Muscle of leg (tissue), 16 donors: ENCODE data around the gene RTN4. TPM values are rescaled to one million over a fixed set of nuclear protein-coding genes. Genes with fewer than 3 reads are reported as not detected.

Experiments used
- DNase-seq: peaks from one replicate; pipeline ENCODE4 v3.0.0; 2013
- H3K27ac ChIP-seq: one replicate; pipeline ENCODE4 v1.5.1; 2013; ENCODE audit warnings: mild to moderate bottlenecking, low read length, control low read depth
- H3K27me3 ChIP-seq: one replicate; pipeline ENCODE4 v1.6.1; 2013; ENCODE audit warnings: low read length; ENCODE audit not compliant: control insufficient read depth, insufficient read depth
- H3K36me3 ChIP-seq: one replicate; pipeline ENCODE4 v1.6.1; 2013; ENCODE audit warnings: low read length; ENCODE audit not compliant: control insufficient read depth, insufficient read depth
- H3K4me1 ChIP-seq: one replicate; pipeline ENCODE4 v1.6.1; 2013; ENCODE audit warnings: low read length; ENCODE audit not compliant: control insufficient read depth, insufficient read depth
- H3K4me3 ChIP-seq: one replicate; pipeline ENCODE4 v1.5.1; 2013; ENCODE audit warnings: low read length, control low read depth
- H3K9me3 ChIP-seq: replicated peaks from 2 replicates; pipeline ENCODE4 v1.6.1; 2013; ENCODE audit warnings: low read depth, low read length; ENCODE audit not compliant: control insufficient read depth
- WGBS: methylation state at CpG from one replicate; pipeline ENCODE4 v1.1.5; 2013; ENCODE audit warnings: missing lambda C conversion rate; ENCODE audit not compliant: insufficient coverage; 5-methylcytosine and 5-hydroxymethylcytosine counted together
- long read RNA-seq, 11 donors: transcript quantifications; one replicate each; lab custom pipeline, GENCODE V29; 2026
- polyA plus RNA-seq, 8 donors: library from polyadenylated mRNA; unstranded; fragments of 120-200 nt; gene quantifications; one replicate each; pipeline versions ENCODE4 v1.2.1 to v1.2.3, GENCODE V29; 2013; ENCODE audit warnings: inconsistent platforms in 1 of 8, low replicate concordance in 1 of 8; ENCODE audit not compliant: insufficient read length in 8 of 8, insufficient read depth in 1 of 8
- total RNA-seq: library from RNA; stranded (reverse); fragments of 120-200 nt; gene quantifications from one replicate; pipeline ENCODE4 v1.2.4, GENCODE V29; 2013

The RTN4 gene, protein sequence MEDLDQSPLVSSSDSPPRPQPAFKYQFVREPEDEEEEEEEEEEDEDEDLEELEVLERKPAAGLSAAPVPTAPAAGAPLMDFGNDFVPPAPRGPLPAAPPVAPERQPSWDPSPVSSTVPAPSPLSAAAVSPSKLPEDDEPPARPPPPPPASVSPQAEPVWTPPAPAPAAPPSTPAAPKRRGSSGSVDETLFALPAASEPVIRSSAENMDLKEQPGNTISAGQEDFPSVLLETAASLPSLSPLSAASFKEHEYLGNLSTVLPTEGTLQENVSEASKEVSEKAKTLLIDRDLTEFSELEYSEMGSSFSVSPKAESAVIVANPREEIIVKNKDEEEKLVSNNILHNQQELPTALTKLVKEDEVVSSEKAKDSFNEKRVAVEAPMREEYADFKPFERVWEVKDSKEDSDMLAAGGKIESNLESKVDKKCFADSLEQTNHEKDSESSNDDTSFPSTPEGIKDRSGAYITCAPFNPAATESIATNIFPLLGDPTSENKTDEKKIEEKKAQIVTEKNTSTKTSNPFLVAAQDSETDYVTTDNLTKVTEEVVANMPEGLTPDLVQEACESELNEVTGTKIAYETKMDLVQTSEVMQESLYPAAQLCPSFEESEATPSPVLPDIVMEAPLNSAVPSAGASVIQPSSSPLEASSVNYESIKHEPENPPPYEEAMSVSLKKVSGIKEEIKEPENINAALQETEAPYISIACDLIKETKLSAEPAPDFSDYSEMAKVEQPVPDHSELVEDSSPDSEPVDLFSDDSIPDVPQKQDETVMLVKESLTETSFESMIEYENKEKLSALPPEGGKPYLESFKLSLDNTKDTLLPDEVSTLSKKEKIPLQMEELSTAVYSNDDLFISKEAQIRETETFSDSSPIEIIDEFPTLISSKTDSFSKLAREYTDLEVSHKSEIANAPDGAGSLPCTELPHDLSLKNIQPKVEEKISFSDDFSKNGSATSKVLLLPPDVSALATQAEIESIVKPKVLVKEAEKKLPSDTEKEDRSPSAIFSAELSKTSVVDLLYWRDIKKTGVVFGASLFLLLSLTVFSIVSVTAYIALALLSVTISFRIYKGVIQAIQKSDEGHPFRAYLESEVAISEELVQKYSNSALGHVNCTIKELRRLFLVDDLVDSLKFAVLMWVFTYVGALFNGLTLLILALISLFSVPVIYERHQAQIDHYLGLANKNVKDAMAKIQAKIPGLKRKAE
- total RNA-seq (456 TPM), polyA plus RNA-seq (100 to 1,000 TPM; 498 to 781 (median 607) TPM)
- long read RNA-seq, donor 1, full-length matches to known transcripts: 120 of 159 reads
- long read RNA-seq, donor 1, partial matches to known transcripts: 39 of 159 reads
- long read RNA-seq, donor 1, other reads (novel, unspliced or antisense): 0 of 159 reads
- long read RNA-seq, donor 2, transcript RTN4-205 (7 exons, 1,898 nt): major isoform, 26 of 37 reads
- long read RNA-seq, donor 2, partial matches to known transcripts: 7 of 37 reads
- long read RNA-seq, donor 2, other reads (novel, unspliced or antisense): 0 of 37 reads
- long read RNA-seq, donor 3, full-length matches to known transcripts: 254 of 420 reads
- long read RNA-seq, donor 3, partial matches to known transcripts: 157 of 420 reads
- long read RNA-seq, donor 3, other reads (novel, unspliced or antisense): 9 of 420 reads
- long read RNA-seq, donor 4, full-length matches to known transcripts: 117 of 199 reads
- long read RNA-seq, donor 4, partial matches to known transcripts: 82 of 199 reads
- long read RNA-seq, donor 4, other reads (novel, unspliced or antisense): 0 of 199 reads
- long read RNA-seq, donor 5, full-length matches to known transcripts: 349 of 579 reads
- long read RNA-seq, donor 5, partial matches to known transcripts: 221 of 579 reads
- long read RNA-seq, donor 5, other reads (novel, unspliced or antisense): 9 of 579 reads
- long read RNA-seq, donor 6, full-length matches to known transcripts: 457 of 716 reads
- long read RNA-seq, donor 6, partial matches to known transcripts: 250 of 716 reads
- long read RNA-seq, donor 6, other reads (novel, unspliced or antisense): 9 of 716 reads
- long read RNA-seq, donor 7, full-length matches to known transcripts: 250 of 372 reads
- long read RNA-seq, donor 7, partial matches to known transcripts: 122 of 372 reads
- long read RNA-seq, donor 7, other reads (novel, unspliced or antisense): 0 of 372 reads
- long read RNA-seq, donor 8, full-length matches to known transcripts: 139 of 199 reads
- long read RNA-seq, donor 8, partial matches to known transcripts: 60 of 199 reads
- long read RNA-seq, donor 8, other reads (novel, unspliced or antisense): 0 of 199 reads
- long read RNA-seq, donor 9, full-length matches to known transcripts: 190 of 308 reads
- long read RNA-seq, donor 9, partial matches to known transcripts: 118 of 308 reads
- long read RNA-seq, donor 9, other reads (novel, unspliced or antisense): 0 of 308 reads
- long read RNA-seq, donor 10, full-length matches to known transcripts: 321 of 486 reads
- long read RNA-seq, donor 10, partial matches to known transcripts: 154 of 486 reads
- long read RNA-seq, donor 10, other reads (novel, unspliced or antisense): 11 of 486 reads
- long read RNA-seq, donor 11, full-length matches to known transcripts: 225 of 322 reads
- long read RNA-seq, donor 11, partial matches to known transcripts: 97 of 322 reads
- long read RNA-seq, donor 11, other reads (novel, unspliced or antisense): 0 of 322 reads

DNA sequence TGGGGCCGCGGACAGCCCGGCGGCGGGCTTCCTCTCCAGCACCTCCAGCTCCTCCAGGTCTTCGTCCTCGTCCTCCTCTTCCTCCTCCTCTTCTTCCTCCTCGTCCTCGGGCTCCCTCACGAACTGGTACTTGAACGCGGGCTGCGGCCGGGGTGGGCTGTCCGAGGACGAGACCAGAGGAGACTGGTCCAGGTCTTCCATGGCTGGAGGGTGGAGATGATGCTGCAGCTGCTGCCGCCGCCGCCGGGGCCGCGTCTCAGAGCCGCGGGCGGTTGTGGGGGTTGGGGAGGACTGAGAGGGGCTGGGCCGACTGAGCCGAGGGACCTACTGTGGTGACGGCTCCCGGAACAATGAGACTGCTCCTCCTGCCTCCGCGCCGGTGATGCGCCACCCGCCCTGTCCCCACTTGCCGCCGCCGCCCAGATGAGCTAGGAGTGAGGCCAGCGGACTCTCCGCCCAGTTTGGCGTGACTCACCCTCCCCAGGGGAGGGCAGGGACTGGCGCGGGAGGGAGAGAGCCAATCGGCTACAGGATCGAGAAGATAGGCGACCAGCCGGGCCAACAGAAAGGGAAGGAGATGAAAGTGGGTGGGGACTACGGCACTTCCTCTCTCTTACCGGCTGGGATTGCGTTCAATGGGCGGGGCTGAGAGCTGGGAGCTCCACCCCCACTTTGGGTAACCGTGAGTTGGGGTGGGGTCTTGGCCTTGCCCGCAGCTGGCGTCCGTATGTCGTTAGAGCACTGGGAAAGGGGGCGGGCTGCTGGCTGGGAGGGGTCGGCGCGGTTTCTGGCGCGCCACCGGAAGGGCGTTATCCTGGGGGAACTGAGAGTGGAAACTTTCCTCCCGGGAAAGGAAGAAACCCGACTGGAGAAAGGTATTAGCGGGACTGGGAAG lies at the start of gene RTN4:
Gene RTN4 (minus strand): TSS at position 352 of the 895 bp plus-strand sequence. CDS start 151 bp downstream, at position 201.
- Histone ChIP-seq H3K27me3 (no peaks in the 10 kb centered on the region), H3K27ac (peak within 1 kb of the TSS; percentile 100), H3K4me3 (peak within 1 kb of the TSS; percentile 98), H3K36me3 (no peaks in the 10 kb centered on the region), H3K9me3 (no peaks in the 10 kb centered on the region), H3K4me1 (peaks cover 13% of the 10 kb centered on the region)
- peak; percentile 100 for DNase-seq
- WGBS: under 1% methylated on average over 49 of the region's 66 CpGs

- no CpG with 5 or more reads among the region's 2 CpGs for WGBS
- Histone ChIP-seq H3K9me3 (no peaks in the 10 kb centered on the region), H3K36me3 (no peaks in the 10 kb centered on the region), H3K27ac (no peak overlapping the region), H3K4me1 (peaks cover 16% of the 10 kb centered on the region), H3K27me3 (no peaks in the 10 kb centered on the region), H3K4me3 (no peak overlapping the region)
- no peak for DNase-seq
These were observed 49.2 kb upstream of the RTN4 start for GRCh38 chr2:55099493-55099877.

DNA sequence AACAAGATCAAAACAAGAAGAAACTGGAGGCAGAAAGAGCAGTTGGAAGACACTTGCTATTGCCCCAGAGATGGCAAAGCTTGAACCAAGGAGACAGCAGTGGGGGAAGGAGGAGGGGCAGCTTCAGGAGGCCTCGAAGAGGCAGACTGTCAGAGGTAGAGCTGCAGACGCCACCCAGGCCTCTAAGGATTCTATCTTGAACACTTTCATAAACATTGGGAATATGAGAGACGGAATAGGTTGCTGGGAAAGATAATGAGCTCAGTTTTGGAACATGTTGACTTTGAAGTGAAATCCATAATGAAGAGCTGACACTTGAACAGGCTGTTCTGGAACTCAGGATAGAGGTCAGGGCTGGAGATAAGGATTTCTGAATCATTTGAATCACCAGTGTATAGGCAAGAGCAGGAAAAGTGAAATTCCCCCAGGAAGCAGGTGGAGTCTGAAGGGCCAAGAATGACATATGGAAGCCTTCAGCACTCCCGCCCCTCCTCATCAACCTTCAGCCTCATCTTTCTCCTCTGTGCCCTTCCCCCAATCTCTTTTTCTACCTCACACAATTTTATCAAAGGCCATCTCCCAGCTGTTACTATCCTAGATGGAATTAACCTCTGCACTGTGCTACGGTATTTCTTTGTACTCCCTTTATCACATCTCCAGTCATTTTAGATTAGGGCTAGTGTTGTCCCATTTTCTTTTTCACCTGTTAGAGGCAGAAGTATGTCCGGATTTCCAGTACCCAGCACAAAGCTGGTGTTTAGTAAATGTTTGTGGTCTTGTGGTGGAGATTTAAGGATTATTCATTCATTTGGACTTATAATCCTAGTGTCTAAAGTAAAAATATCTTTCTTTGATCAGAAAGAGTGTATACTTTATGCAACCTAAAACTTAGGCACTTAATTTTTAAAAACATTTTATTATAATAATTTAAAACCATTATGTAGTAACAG lies 47.5 kb upstream of the RTN4 start:
- no peaks in the 10 kb centered on the region for H3K9me3 ChIP-seq
- 28% methylated on average over 2 of the region's 6 CpGs for WGBS
- H3K27ac ChIP-seq: no peak overlapping the region
- DNase-seq: no peak
- no peaks in the 10 kb centered on the region for H3K27me3 ChIP-seq
- H3K4me1 ChIP-seq: peaks cover 19% of the 10 kb centered on the region
- no peaks in the 10 kb centered on the region for H3K36me3 ChIP-seq
- H3K4me3 ChIP-seq: no peak overlapping the region

GRCh38 chr2:55097082-55097460 lies 46.8 kb upstream of the RTN4 start:
- no peaks in the 10 kb centered on the region for H3K27me3 ChIP-seq
- WGBS: 100% methylated on average over 1 of the region's 1 CpG
- DNase-seq: no peak
- H3K4me1 ChIP-seq: peaks cover 17% of the 10 kb centered on the region
- no peaks in the 10 kb centered on the region for H3K36me3 ChIP-seq
- no peak overlapping the region for H3K4me3 ChIP-seq
- no peak overlapping the region for H3K27ac ChIP-seq
- H3K9me3 ChIP-seq: no peaks in the 10 kb centered on the region

DNA sequence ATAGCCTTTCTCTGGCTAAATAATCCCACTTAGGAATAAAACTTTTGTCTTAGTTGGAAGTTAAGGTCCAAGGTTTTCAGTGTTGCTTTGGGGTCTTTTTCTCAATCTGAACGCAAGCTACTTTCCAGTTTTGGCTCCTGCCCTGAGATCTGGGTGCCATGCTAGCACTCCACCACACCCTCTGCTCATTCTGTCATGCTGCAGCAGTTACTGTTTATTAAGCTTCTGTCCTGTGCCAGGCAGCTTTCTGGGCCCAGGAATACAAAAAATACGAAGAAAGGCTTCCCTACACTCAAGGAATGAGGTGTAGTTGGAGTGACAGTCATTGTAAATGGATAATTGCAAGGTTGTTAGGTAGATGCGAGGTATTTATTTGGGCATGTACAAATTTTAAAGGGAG lies 46.3 kb upstream of the RTN4 start:
- H3K9me3 ChIP-seq: no peaks in the 10 kb centered on the region
- H3K4me1 ChIP-seq: peaks cover 17% of the 10 kb centered on the region
- WGBS: no CpG with 5 or more reads among the region's 3 CpGs
- H3K27ac ChIP-seq: no peak overlapping the region
- no peak overlapping the region for H3K4me3 ChIP-seq
- DNase-seq: no peak
- H3K27me3 ChIP-seq: no peaks in the 10 kb centered on the region
- no peaks in the 10 kb centered on the region for H3K36me3 ChIP-seq

GRCh38 chr2:55093381-55093780 lies 43.1 kb upstream of the RTN4 start:
- Histone ChIP-seq H3K27ac (no peak overlapping the region), H3K36me3 (no peaks in the 10 kb centered on the region), H3K4me3 (no peak overlapping the region), H3K4me1 (peaks cover 22% of the 10 kb centered on the region), H3K27me3 (no peaks in the 10 kb centered on the region), H3K9me3 (no peaks in the 10 kb centered on the region)
- no peak for DNase-seq
- no CpG with 5 or more reads among the region's 4 CpGs for WGBS

DNA sequence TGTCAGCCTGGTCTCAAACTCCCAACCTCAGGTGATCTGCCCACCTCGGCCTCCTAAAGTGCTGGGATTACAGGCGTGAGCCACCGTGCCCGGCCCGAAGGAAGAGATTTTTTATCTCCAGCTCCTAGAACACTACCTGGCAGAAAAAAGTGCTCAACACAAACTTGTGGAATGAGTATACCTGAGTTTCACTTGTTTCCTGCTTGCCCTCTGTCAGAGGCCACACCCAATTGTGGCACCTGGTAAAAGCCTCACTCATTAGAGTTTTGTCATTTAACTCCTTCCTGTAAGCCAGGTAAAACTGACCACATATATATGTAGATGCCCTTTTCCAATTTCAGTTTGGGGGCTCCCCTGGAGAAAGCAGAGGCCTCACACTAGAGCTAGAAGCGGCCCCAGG lies 42.2 kb upstream of the RTN4 start:
- no peak overlapping the region for H3K27ac ChIP-seq

More for the DNA sequence above, 42.2 kb upstream of the RTN4 start:
- Histone ChIP-seq H3K9me3 (no peaks in the 10 kb centered on the region), H3K4me3 (no peak overlapping the region), H3K27me3 (no peaks in the 10 kb centered on the region), H3K36me3 (no peaks in the 10 kb centered on the region), H3K4me1 (peaks cover 22% of the 10 kb centered on the region)
- DNase-seq: no peak
- WGBS: 100% methylated on average over 2 of the region's 6 CpGs
